Stimulated activated CD8-positive, alpha-beta memory T cell treated with anti-CD3 and anti-CD28 coated beads, Interleukin-7, amount 100 ng/mL, for 1 hour (primary cell): ENCODE measurements around the gene MEF2D.

ENCODE experiments used
- DNase-seq, 2 donors: peaks; one replicate each; pipeline ENCODE4 v3.0.0-alpha.2; 2020; ENCODE audit warnings: low read depth in 2 of 2

MEF2D gene

GRCh38 chr1:156470473-156470872 is 30.1 kb downstream of the MEF2D start:
- no peak for DNase-seq

DNA sequence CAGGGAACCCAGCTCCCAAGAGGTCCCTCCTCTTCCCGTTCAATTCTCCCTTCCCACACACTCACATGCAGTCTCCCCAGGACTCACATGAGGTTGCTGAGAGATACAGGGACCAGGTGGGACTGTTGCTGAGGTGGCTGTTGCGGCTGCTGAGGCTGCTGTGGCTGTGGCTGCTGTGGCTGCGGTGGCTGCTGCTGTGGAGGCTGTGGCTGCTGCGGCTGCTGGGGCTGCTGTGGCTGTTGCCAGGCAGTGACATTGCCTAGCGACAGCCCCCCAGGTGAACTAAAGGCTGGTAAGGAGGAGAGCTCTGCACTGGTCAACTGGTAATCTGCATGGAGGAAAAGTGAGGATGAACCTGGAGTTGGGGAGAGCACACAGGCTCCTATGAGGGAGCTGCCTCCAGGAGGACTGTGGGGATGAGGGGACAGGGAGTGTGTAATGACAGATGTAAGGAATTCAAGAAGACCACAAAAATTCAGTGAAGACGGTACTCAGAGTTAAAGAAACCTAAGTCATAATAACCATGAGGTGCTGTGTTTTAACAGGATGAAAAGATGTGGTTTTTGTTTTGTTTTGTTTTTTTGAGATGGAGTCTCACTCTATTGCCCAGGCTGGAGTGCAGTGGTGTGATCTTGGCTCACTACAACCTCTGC is 31.8 kb downstream of the MEF2D start:
- DNase-seq = no peak

DNA sequence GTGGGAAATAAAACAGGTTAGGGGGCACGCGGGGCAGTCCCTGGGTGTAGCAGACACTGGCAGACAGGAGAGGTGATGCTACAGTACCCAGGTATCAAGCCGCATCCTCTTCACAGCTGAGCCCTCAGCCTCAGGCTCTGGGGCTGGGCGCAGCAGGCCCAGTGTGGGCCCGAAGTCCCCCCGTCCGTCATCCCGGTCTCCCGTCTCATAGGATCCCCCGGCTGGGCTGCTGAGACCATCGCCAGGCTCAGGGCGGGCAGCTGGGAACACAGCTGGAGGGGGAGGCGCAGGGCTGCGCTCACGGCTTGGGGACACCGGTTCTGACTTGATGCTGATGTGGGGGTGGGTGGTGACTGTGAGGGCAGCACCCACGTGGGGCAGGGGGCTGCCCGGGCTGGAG is 32.7 kb downstream of the MEF2D start:
- DNase-seq = no peak

GRCh38 chr1:156467385-156467784 is 33.2 kb downstream of the MEF2D start:
- DNase-seq = no peak

DNA sequence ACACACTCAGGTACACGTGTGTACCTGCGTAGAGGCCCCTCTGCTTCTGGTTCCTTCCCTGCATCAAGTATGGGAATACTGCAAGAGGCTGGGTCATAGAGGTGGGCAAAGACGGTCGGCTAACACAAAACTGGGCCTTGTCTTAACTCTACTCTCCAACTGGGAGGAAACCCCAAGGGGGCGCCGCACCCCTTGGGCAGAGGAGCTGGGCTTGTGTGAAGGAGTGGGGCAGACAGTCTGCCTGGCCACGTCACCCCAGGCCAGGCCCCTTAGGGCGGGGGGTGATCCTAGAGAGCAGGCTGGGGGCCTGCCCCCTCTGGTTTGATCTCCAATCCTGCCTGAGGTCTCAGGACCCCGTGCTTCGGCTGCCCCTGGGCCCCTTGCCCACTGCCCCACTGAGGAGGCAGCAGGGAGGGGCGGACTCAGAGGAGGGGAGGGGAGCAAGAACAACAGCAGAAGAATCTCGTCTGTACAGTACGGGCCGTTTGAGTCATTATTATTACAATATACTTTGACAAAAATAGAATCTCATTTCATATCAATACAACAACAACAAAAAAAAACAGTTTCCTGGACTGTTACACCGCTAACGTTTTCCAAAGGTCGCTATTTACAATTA is 34.7 kb downstream of the MEF2D start:
- DNase-seq = no peak

DNA sequence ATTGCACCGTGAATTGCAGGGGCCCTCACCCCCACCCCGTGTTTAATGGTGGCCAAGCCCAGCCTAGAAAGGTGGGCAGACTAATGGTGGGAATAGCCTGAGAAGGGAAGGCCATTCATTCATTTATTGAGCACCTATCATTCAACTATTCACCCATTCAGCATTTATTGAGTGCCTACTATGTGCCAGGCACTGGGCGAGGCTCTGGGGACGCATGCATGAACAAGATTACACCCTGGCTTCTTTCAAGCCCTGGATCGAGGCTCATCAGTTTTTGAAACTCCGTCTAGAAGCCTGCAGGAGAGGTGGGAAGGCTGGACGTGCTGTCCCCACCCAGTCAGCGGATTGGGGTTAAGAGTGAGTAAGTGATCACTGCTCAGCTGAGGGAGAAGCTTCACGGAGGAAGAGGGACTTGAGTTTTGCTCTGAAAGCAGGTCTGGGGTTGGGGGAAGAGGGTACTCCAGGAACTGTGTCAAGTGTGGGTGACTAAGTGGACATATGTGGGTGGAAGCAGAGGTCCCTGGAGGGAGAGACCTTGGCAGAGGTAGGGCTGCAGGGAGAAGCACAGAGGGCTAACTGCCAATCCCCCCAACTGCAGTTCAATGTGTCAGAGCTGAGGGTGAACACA is 35.6 kb downstream of the MEF2D start:
- DNase-seq = no peak

DNA sequence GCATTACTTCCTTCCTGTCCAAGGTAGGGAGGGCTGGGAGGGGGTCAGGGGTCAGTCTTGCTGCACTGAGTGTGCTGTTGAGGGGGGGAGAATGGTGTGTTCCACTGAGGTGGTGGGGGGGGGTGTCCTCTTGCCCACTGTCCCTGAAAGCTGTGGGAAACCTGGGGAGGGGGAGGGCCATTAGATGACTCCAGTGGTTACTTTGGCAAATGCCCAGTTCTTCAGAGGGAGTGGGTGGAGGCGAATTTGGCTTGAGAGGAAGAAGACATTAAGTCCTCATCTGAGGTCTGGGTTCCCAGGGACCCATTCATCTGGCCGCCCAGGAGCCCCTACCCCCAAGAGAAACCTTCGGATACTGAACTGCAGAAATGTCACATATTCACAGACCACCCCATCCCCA is 36.2 kb downstream of the MEF2D start:
- DNase-seq = no peak

GRCh38 chr1:156463874-156464273 is 36.7 kb downstream of the MEF2D start:
- no peak for DNase-seq

DNA sequence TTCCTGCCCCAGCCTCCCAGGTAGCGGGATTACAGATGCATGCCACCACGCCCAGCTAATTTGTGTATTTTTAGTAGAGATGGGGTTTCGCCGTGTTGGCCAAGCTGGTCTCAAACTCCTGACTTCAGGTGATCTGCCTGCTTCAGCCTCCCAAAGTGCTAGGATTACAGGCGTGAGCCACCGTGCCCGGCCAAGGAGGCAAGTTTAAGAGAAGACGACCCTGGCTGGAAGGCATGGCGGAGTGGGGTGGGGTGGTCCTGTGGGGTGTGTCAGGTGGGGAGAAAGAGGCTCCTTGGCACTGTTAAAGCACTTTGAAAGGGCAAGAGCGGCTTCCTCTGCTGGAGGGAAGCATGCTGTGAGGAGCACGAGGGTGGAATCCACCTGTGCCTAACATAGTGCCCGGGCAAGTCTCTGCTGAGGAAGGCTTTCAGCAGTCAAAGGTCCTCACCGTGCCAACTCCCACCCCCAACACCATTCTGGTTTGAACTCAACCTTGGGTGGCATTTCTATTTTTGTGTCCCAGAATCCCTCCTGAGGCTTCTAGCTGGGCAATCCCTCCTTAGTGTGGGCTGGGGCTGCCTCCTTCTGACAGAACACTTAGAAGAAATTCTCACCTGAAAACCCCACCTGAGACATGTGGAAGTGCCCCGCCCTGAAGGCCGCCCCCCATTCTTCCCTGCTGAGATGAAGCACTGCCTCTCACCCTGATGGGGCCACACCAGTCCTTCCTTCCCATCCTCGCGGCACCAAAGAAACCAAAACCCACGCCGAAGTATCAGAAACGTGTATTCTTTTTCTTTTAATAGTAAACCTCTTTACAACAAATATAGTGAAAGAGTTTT is 37.4 kb downstream of the MEF2D start:
- no peak for DNase-seq

DNA sequence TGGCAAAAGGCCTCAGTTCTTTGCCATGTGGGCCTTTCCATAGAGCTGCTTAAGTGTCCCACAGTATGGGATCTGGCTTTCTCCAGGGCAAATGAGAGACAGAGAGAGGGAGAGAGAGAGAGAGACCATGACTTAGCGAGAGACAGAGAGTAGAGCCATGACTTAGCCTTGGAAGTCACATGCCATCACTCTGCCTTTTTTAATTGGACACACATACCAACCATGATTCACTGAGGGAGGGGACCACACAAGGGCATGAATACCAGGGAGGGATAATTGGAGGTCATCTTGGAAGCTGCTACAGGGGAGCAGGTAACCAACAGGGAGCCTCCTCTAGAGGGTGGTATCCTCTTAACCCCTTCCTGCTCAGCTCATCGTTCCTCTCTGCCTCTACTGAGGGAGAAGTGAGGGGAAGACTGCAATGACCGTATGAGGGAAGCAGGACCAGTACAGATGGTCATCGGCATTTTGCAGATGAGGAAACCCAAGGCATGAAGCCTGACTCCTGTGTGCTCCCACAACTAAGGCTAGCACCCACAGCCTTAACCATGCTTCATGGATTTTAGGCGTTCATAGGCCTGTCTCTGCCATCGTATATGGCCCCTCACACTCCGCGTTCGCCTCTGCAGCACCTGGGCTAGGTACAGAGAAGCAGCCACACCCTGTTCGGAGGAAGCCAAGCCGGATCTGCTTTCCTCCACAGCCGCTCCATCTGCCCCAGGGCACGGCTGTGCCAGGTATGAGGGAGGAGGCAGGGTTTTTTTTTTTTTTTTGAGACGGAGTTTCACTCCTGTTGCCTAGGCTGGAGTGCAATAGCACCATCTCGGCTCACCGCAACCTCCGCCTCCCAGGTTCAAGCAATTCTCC is 38.6 kb downstream of the MEF2D start:
- DNase-seq = no peak

- DNase-seq = no peak
Measured at GRCh38 chr1:156461109-156461508, 39.5 kb downstream of the MEF2D start.

DNA sequence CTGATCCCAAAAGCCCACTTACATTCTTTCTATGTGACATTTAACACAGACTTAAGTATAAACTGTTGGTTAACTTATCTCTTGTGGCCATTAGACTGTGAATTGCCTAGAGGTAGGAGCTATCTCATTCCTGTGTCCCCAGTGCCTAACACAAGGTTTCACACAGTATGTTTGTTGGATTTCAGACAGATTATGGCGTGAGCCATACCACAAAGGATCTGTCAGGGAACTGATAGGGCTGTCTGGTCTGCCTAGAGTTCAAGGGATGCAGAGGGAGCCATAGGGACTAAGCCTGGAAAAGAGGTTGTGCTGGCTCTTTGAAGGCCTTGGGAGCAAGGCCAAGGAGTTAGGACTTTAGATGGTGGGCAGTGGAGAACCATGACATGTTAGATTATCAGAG is 40.0 kb downstream of the MEF2D start:
- DNase-seq = no peak

DNA sequence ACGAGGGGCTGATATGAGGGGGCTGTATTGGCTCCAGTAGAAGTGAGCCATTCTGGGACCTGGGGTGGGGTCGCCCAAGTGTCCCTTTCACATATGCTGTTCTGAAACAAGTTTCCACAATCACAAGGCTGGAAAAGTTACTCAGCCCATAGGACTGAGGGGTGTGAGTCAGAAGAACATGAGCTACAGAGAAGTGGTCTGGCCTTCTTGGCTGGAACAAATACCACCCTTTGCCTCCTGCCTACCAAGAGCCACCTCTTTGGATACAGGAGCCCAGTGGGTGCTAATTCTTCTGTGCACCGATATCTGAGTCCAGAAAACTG is 42.4 kb downstream of the MEF2D start:
- DNase-seq = no peak

DNA sequence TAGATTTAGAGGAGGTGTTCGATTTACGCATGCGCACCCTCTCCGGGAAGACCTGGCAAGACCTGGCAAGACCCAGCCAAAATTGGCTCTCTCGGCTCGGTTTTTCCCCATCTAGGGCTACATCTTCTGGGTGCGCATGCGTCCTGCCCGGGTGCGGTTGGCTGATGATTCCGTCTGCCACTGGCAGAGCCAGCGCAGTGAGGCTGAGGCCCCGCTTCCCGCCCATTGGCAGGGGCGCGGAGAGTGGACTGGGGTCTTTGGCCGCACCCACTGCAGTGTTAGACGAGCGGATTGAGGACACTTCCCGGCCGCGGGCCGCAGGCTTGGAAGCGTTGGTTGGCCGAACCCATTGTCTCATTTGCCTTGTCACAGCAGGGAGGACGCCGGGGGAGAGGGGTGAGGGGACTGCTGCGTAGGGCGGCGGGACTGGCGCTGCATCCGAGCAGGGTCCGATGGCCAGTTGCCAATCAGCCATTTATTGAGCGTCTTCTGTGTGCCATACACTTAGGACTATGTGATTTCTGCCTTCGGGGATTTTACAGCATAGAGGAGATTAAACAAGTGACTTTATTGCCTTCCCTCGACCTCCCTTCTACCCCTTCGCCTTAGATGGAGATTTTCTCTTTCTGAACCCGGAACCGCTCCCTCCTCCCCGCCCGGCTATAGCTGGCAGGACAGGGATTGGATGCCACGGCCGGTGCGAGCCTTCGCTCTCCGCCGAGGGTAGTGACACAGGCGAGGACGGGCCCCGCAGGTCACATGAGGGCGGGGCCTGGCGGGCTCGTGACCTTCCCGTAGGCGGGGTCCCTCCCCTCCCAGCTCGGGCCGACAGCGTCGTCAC is 43.7 kb downstream of the MEF2D start:
- DNase-seq = peak; percentile 90 to 91

DNA sequence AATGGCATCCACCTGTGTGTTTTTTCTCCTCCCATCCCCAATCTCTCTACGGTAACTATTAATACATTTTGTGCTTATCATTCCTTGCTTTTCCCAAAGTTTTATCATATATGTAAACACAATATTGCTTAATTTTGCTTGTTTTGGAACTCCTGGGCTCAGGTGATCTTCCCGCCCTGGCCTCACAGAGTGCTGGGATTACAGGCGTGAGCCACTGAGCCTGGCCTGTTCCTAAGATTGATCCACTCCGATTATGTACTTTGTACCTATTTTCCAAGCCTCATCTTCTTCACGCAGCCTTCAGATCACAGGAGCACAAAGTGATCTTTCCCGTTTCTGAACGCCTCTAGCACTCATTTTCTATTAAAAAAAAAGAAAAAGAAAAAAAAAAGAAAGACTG is 45.2 kb downstream of the MEF2D start:
- no peak for DNase-seq

- DNase-seq = no peak
Measured at GRCh38 chr1:156452907-156453306, 47.7 kb downstream of the MEF2D start.

GRCh38 chr1:156451505-156452160 is 48.9 kb downstream of the MEF2D start:
- no peak for DNase-seq

DNA sequence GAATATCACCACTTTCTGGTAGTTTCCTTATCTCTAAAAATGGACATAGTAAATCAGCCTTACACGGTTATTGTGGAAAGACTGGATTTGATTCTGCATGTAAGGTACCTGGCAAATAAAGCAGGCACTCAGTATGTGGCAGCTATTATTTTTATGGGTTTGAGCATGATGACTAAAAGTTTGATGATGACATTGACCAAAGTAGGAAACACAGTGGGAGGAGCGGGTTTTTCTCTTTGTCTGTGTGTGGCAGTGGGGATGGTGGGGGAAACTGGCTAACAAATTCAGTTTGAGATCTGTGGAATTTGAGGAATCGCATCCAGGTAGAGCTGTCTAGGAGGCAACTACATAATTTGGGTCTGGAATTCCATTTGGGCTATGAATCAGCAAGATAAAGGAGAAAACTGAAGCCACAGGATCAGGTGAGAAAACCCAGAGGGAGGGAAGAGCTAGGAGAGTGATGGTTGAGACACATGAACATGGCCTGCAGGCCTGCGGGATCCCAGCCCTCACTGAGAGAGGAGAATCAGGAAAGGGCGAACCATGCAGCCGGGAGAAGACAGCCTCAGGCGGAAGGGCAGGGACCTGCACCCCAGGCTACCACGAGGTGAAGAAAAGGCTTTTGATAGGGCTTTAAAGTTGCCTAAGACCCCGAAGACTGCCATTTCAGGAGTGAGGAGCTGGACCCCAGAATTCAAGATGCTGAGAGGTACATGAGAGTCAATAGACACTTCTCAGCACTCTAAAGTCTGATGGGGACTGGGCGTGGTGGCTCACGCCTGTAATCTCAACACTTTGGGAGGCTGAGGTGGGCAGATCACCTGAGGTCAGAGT is 52.2 kb downstream of the MEF2D start:
- no peak for DNase-seq

- peak; percentile 54 to 57 for DNase-seq
Measured at GRCh38 chr1:156445789-156446263, 54.7 kb downstream of the MEF2D start.
